Dermis microvascular lymphatic vessel endothelial cell (primary cell): ENCODE data around the gene KPNA2. TPM values are rescaled to one million over a fixed set of nuclear protein-coding genes. Genes with fewer than 3 reads are reported as not detected.

ENCODE experiments used
- DNase-seq, 2 donors: peaks; one replicate each; pipeline versions ENCODE4 v3.0.0 to v3.0.0-alpha.2; 2010; ENCODE audit warnings: low read depth in 2 of 2
- total RNA-seq: library from RNA; depleted of rRNA; stranded (reverse); fragments of >200 nt; gene quantifications from 2 replicates; pipeline ENCODE4 v1.2.1, GENCODE V29; 2014

Gene KPNA2
- total RNA-seq, 1 donor from 2014 or later = 103 TPM

DNA sequence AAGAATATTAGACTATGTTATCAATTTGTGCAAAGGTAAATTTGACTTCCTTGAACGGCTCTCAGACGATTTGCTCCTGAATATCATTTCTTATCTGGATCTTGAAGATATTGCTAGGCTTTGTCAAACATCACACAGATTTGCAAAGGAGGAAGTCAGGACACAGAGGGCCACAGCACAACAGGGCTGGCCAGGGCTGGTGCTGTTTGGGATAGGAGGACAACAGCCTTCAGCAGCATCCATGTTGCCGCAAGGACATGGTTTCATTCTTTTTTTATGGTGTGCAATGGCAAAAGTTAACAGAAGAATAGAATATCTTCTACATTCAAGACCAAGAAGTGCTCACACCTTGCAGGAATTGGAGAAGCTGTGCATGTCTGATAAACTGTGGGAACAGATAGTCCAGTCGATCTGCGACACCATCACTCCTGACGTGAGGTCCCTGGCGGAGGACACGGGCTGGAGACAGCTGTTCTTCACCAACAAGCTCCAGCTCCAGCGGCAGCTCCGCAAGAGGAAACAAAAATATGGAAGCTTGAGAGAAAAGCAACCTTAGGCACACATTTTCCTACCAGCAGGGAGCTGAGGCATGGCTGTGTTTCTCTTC lies 59.8 kb downstream of the KPNA2 start:
- DNase-seq = no peak

DNA sequence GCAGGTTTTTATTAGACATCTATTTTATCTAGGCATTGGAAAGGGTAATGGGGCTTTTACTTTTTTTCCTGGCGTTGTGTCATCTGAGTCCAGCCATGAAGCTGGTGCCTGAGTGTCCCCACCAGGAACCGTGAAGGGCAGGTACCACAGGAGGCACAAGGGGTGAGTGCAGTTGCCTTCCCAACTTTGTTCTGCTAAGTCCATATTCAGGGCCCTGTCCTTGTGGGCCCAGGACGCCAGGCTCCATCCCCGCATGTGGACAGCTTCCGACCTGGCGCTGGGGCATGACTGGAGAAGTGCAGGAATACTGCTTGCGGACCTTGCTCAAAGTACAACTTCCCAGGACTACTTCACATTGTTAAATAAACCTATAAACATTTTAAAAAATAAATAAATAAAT lies 60.6 kb downstream of the KPNA2 start:
- DNase-seq = no peak

Other genes with a start within 250 kb of the KPNA2 start
- gene BPTF, start 210.2 kb upstream of the KPNA2 start, total RNA-seq = 19.9 and 33.0 TPM in 2 replicates
- gene C17orf58, start 39.3 kb upstream of the KPNA2 start, total RNA-seq = 23.7 and 32.1 TPM in 2 replicates
- 23.4 and 35.8 TPM in 2 replicates for gene AMZ2, start 212.3 kb downstream of the KPNA2 start, total RNA-seq